KBM-7 (cell line): ENCODE measurements around the gene RNF40.
"Not testable (repeated sequence)": the region's sequence is repeated elsewhere in the genome, so short reads cannot be mapped to it uniquely, and the experiment has no call there.

Experiments
- DNase-seq: peaks from one replicate; pipeline ENCODE4 v3.0.0-alpha.2; 2015
- in situ Hi-C: fragments of 300-500 bp; cut with MboI; formaldehyde crosslinking; loops from 2 replicates; pipeline ENCODE4 v1.14.3; 2020; ENCODE audit warnings: low sequenced_read_pairs, low pct_unique_long_range_greater_than_20kb, mixed read lengths

The RNF40 gene

GRCh38 chr16:30802936-30803335 lies 40.8 kb downstream of the RNF40 start:
- in situ Hi-C loops: no loop called here

GRCh38 chr16:30805056-30805369 lies 42.9 kb downstream of the RNF40 start:
- no peak for DNase-seq
- in situ Hi-C loops: no loop called here

More at GRCh38 chr16:30802936-30803335, 40.8 kb downstream of the RNF40 start:
- DNase-seq: no peak

GRCh38 chr16:30805370-30806169 lies 43.4 kb downstream of the RNF40 start:
- DNase-seq: no peak
- in situ Hi-C loops: no loop called here

GRCh38 chr16:30808146-30808545 lies 46.0 kb downstream of the RNF40 start:
- in situ Hi-C loops: no loop called here
- DNase-seq: no peak

GRCh38 chr16:30808890-30809426 lies 46.8 kb downstream of the RNF40 start:
- DNase-seq, in situ Hi-C loops: not testable (repeated sequence)

GRCh38 chr16:30809675-30810074 lies 47.6 kb downstream of the RNF40 start:
- in situ Hi-C loops, DNase-seq: not testable (repeated sequence)

GRCh38 chr16:30813821-30814189 lies 51.7 kb downstream of the RNF40 start:
- DNase-seq: no peak
- in situ Hi-C loops: no loop called here

- in situ Hi-C loops: no loop called here
- no peak for DNase-seq
Measured at GRCh38 chr16:30816769-30817168, 54.6 kb downstream of the RNF40 start.

GRCh38 chr16:30820952-30821421 lies 58.9 kb downstream of the RNF40 start:
- in situ Hi-C loops: no loop called here
- no peak for DNase-seq

- in situ Hi-C loops, DNase-seq: not testable (repeated sequence)
Measured at GRCh38 chr16:30821441-30821840, 59.3 kb downstream of the RNF40 start.

- in situ Hi-C loops: no loop called here
- no peak for DNase-seq
Measured at GRCh38 chr16:30821891-30822290, 59.8 kb downstream of the RNF40 start.
